A673 (cell line): ENCODE results near the gene COL2A1. TPM values are rescaled to one million over a fixed set of nuclear protein-coding genes. Genes with fewer than 3 reads are reported as not detected.

Experiments
- BruUV-seq: library from RNA; stranded (reverse); fragments of 400-500 nt; replicated peaks from 2 replicates; lab custom pipeline; 2021; lab: Mats Ljungman, UMichigan
- CTCF ChIA-PET: fragments of 300-600 bp; sonication (Branson Sonifier 250); formaldehyde crosslinking; loops from one replicate; lab custom pipeline; 2022; ENCODE audit warnings: antibody characterized with exemption; lab: Charles Lee
- POLR2A ChIA-PET: fragments of 300-600 bp; sonication (Branson Sonifier 250); formaldehyde crosslinking; loops from one replicate; lab custom pipeline; 2022; ENCODE audit warnings: antibody characterized with exemption; ENCODE audit not compliant: low non-redundant PET; lab: Charles Lee
- DNase-seq: peaks from one replicate; pipeline ENCODE4 v3.0.0-alpha.2; 2015; ENCODE audit warnings: low spot score
- H3K27ac ChIP-seq: fragments of 200-600 bp; sonication (generic); 2 replicates; pipeline ENCODE4 v1.5.1; 2016; ENCODE audit warnings: mixed run types, low read depth, mild to moderate bottlenecking, mixed read lengths, antibody characterized with exemption, low read length; ENCODE audit not compliant: poor library complexity, severe bottlenecking
- H3K27me3 ChIP-seq: fragments of 200-600 bp; sonication (generic); replicated peaks from 2 replicates; pipeline ENCODE4 v1.6.1; 2017; ENCODE audit warnings: mixed run types, low read depth, mild to moderate bottlenecking, mixed read lengths, antibody characterized with exemption, low read length; ENCODE audit not compliant: insufficient read depth, poor library complexity
- H3K36me3 ChIP-seq: fragments of 200-600 bp; sonication (generic); 2 replicates; pipeline ENCODE4 v1.6.1; 2016; ENCODE audit warnings: mixed run types, mild to moderate bottlenecking, mixed read lengths, antibody characterized with exemption, low read length; ENCODE audit not compliant: insufficient read depth, poor library complexity, severe bottlenecking
- H3K4me1 ChIP-seq: fragments of 200-600 bp; sonication (generic); 2 replicates; pipeline ENCODE4 v1.6.1; 2017; ENCODE audit warnings: mixed run types, mild to moderate bottlenecking, mixed read lengths, antibody characterized with exemption, low read length; ENCODE audit not compliant: insufficient read depth, poor library complexity, severe bottlenecking
- H3K4me3 ChIP-seq: fragments of 200-600 bp; sonication (generic); 2 replicates; pipeline ENCODE4 v1.5.1; 2016; ENCODE audit warnings: low read depth, mixed run types, mild to moderate bottlenecking, mixed read lengths, low read length; ENCODE audit not compliant: poor library complexity, severe bottlenecking
- H3K9me3 ChIP-seq: fragments of 200-600 bp; sonication (generic); 2 replicates; pipeline ENCODE4 v1.6.1; 2016; ENCODE audit warnings: mixed run types, low read depth, mild to moderate bottlenecking, mixed read lengths, antibody characterized with exemption, low read length; ENCODE audit not compliant: poor library complexity, severe bottlenecking
- EZH2 ChIP-seq: fragments of 200-600 bp; sonication (generic); IDR thresholded peaks from 2 replicates; pipeline ENCODE4 v1.6.1; 2017; ENCODE audit warnings: borderline replicate concordance, low read depth, mild to moderate bottlenecking, mixed read lengths, antibody characterized with exemption, low read length; ENCODE audit not compliant: poor library complexity, severe bottlenecking
- intact Hi-C: fragments of 100-400 bp; cut with micrococcal nuclease; formaldehyde crosslinking; loops from one replicate; pipeline ENCODE4 v1.10.0; 2022; ENCODE audit not compliant: unreplicated experiment
- total RNA-seq: library from RNA; stranded (reverse); gene quantifications from 2 replicates; pipeline ENCODE4 v1.2.3, GENCODE V29; 2021
- TF ChIP-seq, protein P1 (sequence below): fragments of 300-800, 200-600 bp; sonication (generic); conservative IDR thresholded peaks from 2 replicates; pipeline ENCODE4 v1.5.1; 2017; ENCODE audit warnings: low read depth, mild to moderate bottlenecking, antibody characterized with exemption, low read length, moderate library complexity, mixed read lengths

COL2A1 gene
- total RNA-seq, 1 experiment from 2014 or later = 1.3 TPM

DNA sequence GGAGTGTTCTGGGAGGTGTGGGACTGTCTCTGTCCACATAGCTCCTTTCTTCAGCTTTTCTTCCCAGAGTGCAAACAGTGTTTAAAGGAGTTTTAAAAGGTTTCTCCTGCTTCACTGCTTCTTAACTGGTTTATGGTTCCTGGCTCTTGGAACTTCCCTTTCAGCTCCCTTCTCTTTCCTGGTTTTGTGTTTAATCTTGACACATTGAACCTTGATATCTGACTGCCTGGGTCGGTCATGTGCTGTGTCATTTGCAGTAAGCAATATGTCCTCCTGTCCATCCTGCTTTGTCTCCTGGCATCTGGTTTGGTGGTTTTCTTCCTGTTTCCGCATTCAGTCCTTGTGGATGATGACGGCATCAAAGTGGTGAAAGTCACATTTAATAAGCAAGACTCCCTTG, 38.7 kb downstream of the COL2A1 start:
- Histone ChIP-seq H3K36me3 (peaks cover 33% of the 10 kb centered on the region), H3K9me3 (no peaks in the 10 kb centered on the region), H3K27ac (no peak overlapping the region), H3K4me1 (peaks cover 6% of the 10 kb centered on the region), H3K27me3 (no peaks in the 10 kb centered on the region), H3K4me3 (no peak overlapping the region)
- no TSS peak for BruUV-seq
- no peak for DNase-seq
- ChIA-PET CTCF (no interaction called here), POLR2A (no interaction called here)
- intact Hi-C loops = loop anchor here (10.0 kb wide), 1 partner anchor 219 kb away; the partner anchor contains the start of gene CCDC184
- TF ChIP-seq EZH2 = no peak
- TF ChIP-seq, protein P1, sequence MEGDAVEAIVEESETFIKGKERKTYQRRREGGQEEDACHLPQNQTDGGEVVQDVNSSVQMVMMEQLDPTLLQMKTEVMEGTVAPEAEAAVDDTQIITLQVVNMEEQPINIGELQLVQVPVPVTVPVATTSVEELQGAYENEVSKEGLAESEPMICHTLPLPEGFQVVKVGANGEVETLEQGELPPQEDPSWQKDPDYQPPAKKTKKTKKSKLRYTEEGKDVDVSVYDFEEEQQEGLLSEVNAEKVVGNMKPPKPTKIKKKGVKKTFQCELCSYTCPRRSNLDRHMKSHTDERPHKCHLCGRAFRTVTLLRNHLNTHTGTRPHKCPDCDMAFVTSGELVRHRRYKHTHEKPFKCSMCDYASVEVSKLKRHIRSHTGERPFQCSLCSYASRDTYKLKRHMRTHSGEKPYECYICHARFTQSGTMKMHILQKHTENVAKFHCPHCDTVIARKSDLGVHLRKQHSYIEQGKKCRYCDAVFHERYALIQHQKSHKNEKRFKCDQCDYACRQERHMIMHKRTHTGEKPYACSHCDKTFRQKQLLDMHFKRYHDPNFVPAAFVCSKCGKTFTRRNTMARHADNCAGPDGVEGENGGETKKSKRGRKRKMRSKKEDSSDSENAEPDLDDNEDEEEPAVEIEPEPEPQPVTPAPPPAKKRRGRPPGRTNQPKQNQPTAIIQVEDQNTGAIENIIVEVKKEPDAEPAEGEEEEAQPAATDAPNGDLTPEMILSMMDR = no peak

DNA sequence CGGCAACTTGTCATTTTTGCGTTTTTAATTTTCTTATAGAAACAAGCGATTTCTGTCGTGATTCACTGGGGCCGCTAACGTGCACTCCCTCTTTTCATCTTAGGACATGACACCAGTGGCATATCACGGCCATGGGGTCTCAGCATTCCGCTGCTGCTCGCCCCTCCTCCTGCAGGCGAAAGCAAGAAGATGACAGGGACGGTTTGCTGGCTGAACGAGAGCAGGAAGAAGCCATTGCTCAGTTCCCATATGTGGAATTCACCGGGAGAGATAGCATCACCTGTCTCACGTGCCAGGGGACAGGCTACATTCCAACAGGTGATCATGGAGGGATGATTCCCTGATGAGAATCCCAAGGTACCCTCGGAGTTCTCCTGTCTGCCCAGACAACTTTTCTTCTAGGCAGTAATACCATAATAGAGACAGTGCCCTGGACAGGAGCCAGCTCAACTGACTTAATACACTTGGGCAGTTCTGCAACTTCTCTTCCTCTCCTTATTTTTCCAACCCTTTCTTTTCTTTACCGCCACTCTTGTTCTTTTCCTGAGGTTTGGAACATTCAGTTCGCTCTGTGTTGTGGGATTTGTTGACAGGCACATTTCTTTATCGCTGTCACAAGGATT, 40.1 kb downstream of the COL2A1 start:
- no peaks in the 10 kb centered on the region for H3K9me3 ChIP-seq
- ChIA-PET CTCF (interaction anchor here (0.7 to 1.6 kb wide), 3 partner anchors 15 to 66 kb away, joined by 3 to 10 read pairs (median 4); no protein-coding TSS in a partner anchor), POLR2A (no interaction called here)
- intact Hi-C loops = loop anchor here (10.0 kb wide), 1 partner anchor 221 kb away; the partner anchor contains the start of gene CCDC184
- H3K4me1 ChIP-seq = peaks cover 6% of the 10 kb centered on the region
- peak overlapping the region; percentile 69 for H3K4me3 ChIP-seq
- H3K27me3 ChIP-seq = no peaks in the 10 kb centered on the region
- TF ChIP-seq EZH2 = no peak
- TF ChIP-seq, protein P1 = no peak
- no TSS peak for BruUV-seq
- DNase-seq = peak; percentile 32
- H3K27ac ChIP-seq = peak overlapping the region; percentile 26
- H3K36me3 ChIP-seq = peaks cover 33% of the 10 kb centered on the region

DNA sequence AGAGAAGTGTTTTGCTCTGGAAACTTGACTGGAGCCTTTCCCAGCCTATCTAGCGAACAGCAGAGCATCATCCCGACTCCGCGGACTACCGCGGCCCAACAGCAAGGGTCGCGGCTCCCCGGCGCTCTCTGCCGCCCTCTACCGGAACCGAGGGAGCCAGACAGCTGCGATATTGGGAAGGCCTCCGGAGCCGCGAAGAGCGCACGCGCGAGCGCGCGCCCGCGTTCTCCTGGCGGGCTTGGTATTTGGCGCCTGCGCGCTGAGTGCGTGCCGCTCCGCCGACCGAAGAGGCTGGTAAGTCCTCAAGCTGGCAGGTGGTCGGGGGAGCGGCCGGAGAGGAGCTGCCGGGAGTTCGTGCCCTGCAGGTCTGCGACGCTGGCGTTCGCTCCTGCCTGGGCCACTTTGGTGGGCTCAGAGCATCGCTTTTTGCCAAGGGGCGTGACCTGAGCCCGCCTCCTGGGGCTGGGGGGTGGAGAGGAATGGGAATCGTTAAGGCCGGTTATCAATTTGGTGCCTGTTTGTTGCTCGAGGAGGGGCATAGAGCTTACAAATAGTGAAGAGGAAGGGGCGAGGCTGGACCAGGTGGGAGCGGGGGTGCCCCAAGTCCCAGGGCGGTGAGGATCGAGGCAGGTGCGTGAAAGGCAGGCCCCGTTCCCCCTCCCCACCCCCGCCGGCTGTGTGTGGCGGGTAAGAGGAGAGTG, 40.8 kb downstream of the COL2A1 start, which contains the start of gene TMEM106C:
TSS of gene TMEM106C (plus strand) at position 257 of the 701 bp plus-strand sequence. CDS start 641 bp downstream, outside the sequence.
- Histone ChIP-seq H3K27ac (peak within 1 kb of the TSS; percentile 26), H3K4me1 (peaks cover 6% of the 10 kb centered on the region), H3K9me3 (no peaks in the 10 kb centered on the region), H3K4me3 (peak within 1 kb of the TSS; percentile 69), H3K36me3 (peaks cover 33% of the 10 kb centered on the region), H3K27me3 (no peaks in the 10 kb centered on the region)
- POLR2A ChIA-PET = no interaction called here
- CTCF ChIA-PET = interaction anchor here (0.6 to 1.6 kb wide), 5 partner anchors 14 to 1729 kb away, joined by 3 to 10 read pairs (median 3); partner anchors contain the start of gene VDR
- DNase-seq = peak; percentile 95
- intact Hi-C loops = loop anchor here (10.0 kb wide), 1 partner anchor 221 kb away; the partner anchor contains the start of gene CCDC184
- BruUV-seq = no TSS peak
- TF ChIP-seq EZH2 = no peak
- TF ChIP-seq, protein P1 = peak; percentile 99
